Subcutaneous abdominal adipose tissue (tissue), 5 donors: ENCODE measurements around the gene METRN.
"Not testable (repeated sequence)": the region's sequence is repeated elsewhere in the genome, so short reads cannot be mapped to it uniquely, and the experiment has no call there.

Experiments used
- H3K27ac ChIP-seq: one replicate; pipeline ENCODE4 v1.7.0; 2013; ENCODE audit warnings: low read depth, mild to moderate bottlenecking, inconsistent platforms, low read length, moderate library complexity
- H3K27me3 ChIP-seq, 5 donors: one replicate each; pipeline ENCODE4 v1.7.0; 2013; ENCODE audit warnings: low read length in 5 of 5, inconsistent platforms in 1 of 5; ENCODE audit not compliant: control insufficient read depth in 5 of 5, insufficient read depth in 4 of 5
- H3K36me3 ChIP-seq, 5 donors: one replicate each; pipeline ENCODE4 v1.7.0; 2013; ENCODE audit warnings: low read length in 5 of 5; ENCODE audit not compliant: control insufficient read depth in 5 of 5, insufficient read depth in 5 of 5
- H3K4me1 ChIP-seq, 5 donors: one replicate each; pipeline ENCODE4 v1.7.0; 2013; ENCODE audit warnings: low read length in 5 of 5, mild to moderate bottlenecking in 3 of 5, moderate library complexity in 1 of 5; ENCODE audit not compliant: control insufficient read depth in 5 of 5, insufficient read depth in 5 of 5
- H3K4me3 ChIP-seq, 5 donors: one replicate each; pipeline ENCODE4 v1.7.0; 2013; ENCODE audit warnings: low read length in 5 of 5, low read depth in 1 of 5
- H3K9ac ChIP-seq, 5 donors: one replicate each; pipeline ENCODE4 v1.7.0; 2013; ENCODE audit warnings: low read length in 5 of 5, mild to moderate bottlenecking in 4 of 5, moderate library complexity in 3 of 5
- H3K9me3 ChIP-seq, 5 donors: one replicate each; pipeline ENCODE4 v1.7.0; 2013; ENCODE audit warnings: low read length in 5 of 5; ENCODE audit not compliant: control insufficient read depth in 5 of 5
- donor health status: healthy.
- donor health status: healthy.
- donor health status: healthy.
- donor health status: healthy.
- donor health status: healthy.

Gene METRN

GRCh38 chr16:734981-735881 lies 20.3 kb downstream of the METRN start:
- Histone ChIP-seq H3K9ac (no peak overlapping the region), H3K36me3 (peaks cover 0 to 79% (median 61%) of the 10 kb centered on the region in 5 donors), H3K4me1 (peaks cover 6 to 9% (median 9%) of the 10 kb centered on the region in 5 donors), H3K9me3 (no peaks in the 10 kb centered on the region), H3K27ac (no peak overlapping the region), H3K4me3 (no peak overlapping the region), H3K27me3 (no peaks in the 10 kb centered on the region)

DNA sequence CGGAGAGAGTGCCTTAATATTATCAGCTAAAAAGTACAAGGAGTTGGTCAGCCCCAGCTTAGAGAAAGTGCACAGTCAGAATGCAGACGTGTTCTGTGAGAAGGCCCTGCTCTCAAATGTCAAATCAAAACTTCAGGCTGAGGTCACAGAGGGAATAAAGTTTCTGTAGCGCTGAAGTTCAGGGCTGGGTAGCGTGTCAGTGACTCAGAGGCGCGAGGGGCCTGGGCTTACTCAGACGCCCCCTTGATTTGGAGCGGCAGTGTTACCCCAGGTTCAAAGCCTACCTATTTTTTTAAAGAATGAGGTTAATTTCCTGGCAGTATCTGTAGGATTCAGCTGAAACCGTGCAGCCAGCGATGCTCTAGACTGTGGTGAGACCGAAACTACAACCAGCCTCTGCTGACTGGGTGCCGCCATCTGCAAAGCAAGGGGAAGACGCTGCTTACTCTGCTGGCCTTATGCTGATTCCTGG lies 21.1 kb downstream of the METRN start:
- Histone ChIP-seq H3K9ac (no peak overlapping the region), H3K36me3 (peaks cover 0 to 71% (median 60%) of the 10 kb centered on the region in 5 donors), H3K9me3 (no peaks in the 10 kb centered on the region), H3K4me1 (peaks cover 6 to 14% (median 13%) of the 10 kb centered on the region in 5 donors), H3K27me3 (no peaks in the 10 kb centered on the region), H3K4me3 (no peak overlapping the region), H3K27ac (no peak overlapping the region)

DNA sequence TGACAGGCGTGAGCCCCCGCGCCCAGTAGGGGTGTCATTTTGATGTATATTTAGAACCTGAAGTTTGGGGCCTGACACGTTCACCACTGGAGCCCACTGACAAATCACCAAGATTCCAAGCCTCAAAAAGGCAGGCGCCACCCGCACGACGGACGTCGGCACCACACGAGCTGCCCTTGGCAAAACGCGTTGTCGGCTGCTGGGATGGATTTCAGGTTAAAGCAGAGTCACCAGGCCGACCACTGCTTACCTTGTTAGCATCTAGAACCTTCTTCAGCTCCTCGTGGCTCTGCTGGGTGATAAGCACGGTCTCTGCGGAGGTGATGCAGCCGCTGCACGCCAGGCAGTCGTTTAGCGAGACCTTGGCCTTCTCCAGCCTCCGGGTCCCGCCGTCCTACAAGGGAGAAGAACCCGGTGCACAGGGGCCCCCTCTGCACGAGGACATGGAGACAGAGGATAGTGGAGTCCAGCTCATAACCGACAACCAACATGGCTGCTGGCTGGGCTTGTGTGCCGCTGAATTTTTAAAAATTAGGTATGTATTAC lies 22.1 kb downstream of the METRN start:
- peaks cover 0 to 62% (median 56%) of the 10 kb centered on the region in 5 donors for H3K36me3 ChIP-seq
- no peak overlapping the region for H3K4me3 ChIP-seq
- no peak overlapping the region for H3K9ac ChIP-seq
- H3K9me3 ChIP-seq, result no peaks in the 10 kb centered on the region
- H3K27me3 ChIP-seq, result peaks cover 0 to 1% (median 0%) of the 10 kb centered on the region in 5 donors
- no peak overlapping the region for H3K27ac ChIP-seq
- peaks cover 6 to 18% (median 16%) of the 10 kb centered on the region in 5 donors for H3K4me1 ChIP-seq

DNA sequence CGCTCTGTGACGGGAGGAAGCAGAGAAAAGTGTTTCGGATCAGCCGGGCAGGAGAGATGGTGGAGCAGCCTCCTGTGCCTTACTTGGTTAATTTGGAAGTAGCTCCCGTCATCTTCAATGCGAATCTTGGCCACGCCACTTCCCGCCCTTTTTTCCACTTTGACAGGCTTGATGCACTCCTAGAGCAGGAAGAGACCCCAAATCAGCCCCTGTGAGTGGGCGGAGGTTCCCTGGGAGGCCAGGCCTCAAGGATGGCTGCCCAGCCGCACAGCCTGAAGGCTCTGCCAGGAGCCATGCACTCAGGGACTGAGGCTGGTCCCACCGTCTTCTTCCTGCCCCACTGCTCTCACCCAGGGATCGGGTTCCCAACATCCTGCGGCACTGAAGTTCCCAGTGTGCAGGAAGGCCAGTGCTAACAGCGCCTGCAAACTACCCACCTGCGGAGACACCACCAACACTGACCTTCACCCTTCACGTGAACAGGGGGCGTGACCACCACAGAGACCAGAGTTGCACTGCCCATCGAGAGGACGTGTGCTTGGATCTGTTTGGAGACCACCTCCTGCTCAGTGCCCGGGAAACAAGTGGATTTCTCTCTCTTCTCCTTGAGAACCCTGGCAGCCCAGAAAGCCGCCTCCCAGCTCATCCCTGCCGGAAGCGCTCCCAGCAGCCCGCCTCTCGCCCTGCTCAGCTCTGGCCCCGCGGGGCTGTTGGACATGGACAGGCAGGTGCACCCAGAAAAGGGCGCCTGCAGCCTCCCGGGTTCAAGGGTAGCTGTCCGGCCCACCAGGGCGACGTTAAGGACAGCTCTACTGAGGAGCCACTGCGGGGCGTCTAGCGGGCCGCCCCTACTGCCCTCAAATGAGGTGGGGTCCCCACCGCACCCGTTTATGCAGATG lies 24.9 kb downstream of the METRN start:
- no peaks in the 10 kb centered on the region for H3K9me3 ChIP-seq
- no peak overlapping the region for H3K27ac ChIP-seq
- H3K27me3 ChIP-seq, result peaks cover 0 to 9% (median 3%) of the 10 kb centered on the region in 5 donors
- peaks cover 0 to 34% (median 30%) of the 10 kb centered on the region in 5 donors for H3K36me3 ChIP-seq
- H3K4me1 ChIP-seq, result peaks cover 6 to 18% (median 16%) of the 10 kb centered on the region in 5 donors
- H3K4me3 ChIP-seq, result peak overlapping the region; percentile 67 to 86 (median 79)
- peak overlapping the region in 4 of 5 donors; percentile 90 to 94 (median 90) for H3K9ac ChIP-seq

GRCh38 chr16:740459-740763 lies 25.5 kb downstream of the METRN start:
- H3K4me3 ChIP-seq, result peak overlapping the region in 4 of 5 donors; percentile 76 to 86 (median 80)

GRCh38 chr16:740764-741505 lies 26.0 kb downstream of the METRN start, which contains the start of gene CIAO3:
Gene CIAO3, minus strand, starts transcription at chr16:740997. Its CDS starts 12 bp downstream, at chr16:740985.
- H3K27ac ChIP-seq, result no peak within 1 kb of the TSS
- H3K27me3 ChIP-seq, result peaks cover 0 to 9% (median 3%) of the 10 kb centered on the region in 5 donors
- H3K9me3 ChIP-seq, result no peaks in the 10 kb centered on the region
- H3K9ac ChIP-seq, result peak within 1 kb of the TSS in 4 of 5 donors; percentile 90 to 94 (median 90)
- peaks cover 6 to 18% (median 16%) of the 10 kb centered on the region in 5 donors for H3K4me1 ChIP-seq
- peak within 1 kb of the TSS; percentile 67 to 86 (median 79) for H3K4me3 ChIP-seq
- peaks cover 0 to 22% (median 19%) of the 10 kb centered on the region in 5 donors for H3K36me3 ChIP-seq

More at GRCh38 chr16:740459-740763, 25.5 kb downstream of the METRN start:
- H3K9me3 ChIP-seq, result no peaks in the 10 kb centered on the region
- H3K27ac ChIP-seq, result no peak overlapping the region
- H3K9ac ChIP-seq, result peak overlapping the region in 4 of 5 donors; percentile 90 to 94 (median 90)
- peaks cover 6 to 18% (median 16%) of the 10 kb centered on the region in 5 donors for H3K4me1 ChIP-seq
- H3K36me3 ChIP-seq, result peaks cover 0 to 28% (median 24%) of the 10 kb centered on the region in 5 donors
- peaks cover 0 to 9% (median 3%) of the 10 kb centered on the region in 5 donors for H3K27me3 ChIP-seq

- no peak overlapping the region for H3K27ac ChIP-seq
- peaks cover 0 to 11% (median 8%) of the 10 kb centered on the region in 5 donors for H3K36me3 ChIP-seq
These were observed 27.2 kb downstream of the METRN start for GRCh38 chr16:741986-742629.

DNA sequence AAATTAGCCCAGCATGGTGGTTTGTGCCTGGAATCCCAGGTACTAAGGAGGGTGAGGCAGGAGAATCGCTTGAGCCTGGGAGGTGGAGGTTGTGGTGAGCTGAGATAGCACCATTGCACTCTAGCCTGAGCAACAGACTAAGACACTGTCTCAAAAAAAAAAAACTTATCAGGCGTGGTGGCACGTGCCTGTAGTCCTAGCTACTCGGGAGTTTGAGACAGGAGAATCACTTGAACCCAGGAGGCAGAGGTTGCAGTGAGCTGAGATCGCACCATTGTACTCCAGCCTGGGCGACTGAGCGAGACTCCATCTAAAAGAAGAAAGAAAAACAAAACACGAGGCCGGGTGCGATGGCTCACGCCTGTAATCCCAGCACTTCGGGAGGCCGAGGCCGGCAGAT lies 28.0 kb downstream of the METRN start:
- H3K4me1 ChIP-seq, result peaks cover 6 to 18% (median 16%) of the 10 kb centered on the region in 5 donors
- H3K9me3 ChIP-seq, H3K27ac ChIP-seq, H3K36me3 ChIP-seq, H3K27me3 ChIP-seq, H3K4me3 ChIP-seq, H3K9ac ChIP-seq: not testable (repeated sequence)

More at GRCh38 chr16:741986-742629, 27.2 kb downstream of the METRN start:
- Histone ChIP-seq H3K9ac (no peak overlapping the region), H3K4me3 (no peak overlapping the region), H3K9me3 (no peaks in the 10 kb centered on the region), H3K4me1 (peaks cover 6 to 18% (median 16%) of the 10 kb centered on the region in 5 donors), H3K27me3 (peaks cover 0 to 9% (median 3%) of the 10 kb centered on the region in 5 donors)
